B cell (primary cell): ENCODE data around the gene FSIP1. TPM values are rescaled to one million over a fixed set of nuclear protein-coding genes. Genes with fewer than 3 reads are reported as not detected.

Source experiments
- ATAC-seq: fragments of 200-7000 bp; cut with Tn5 transposase; one replicate; pipeline ENCODE4 v1.10.0; 2021; ENCODE audit warnings: low read depth, mild to moderate bottlenecking, moderate number of reproducible peaks, moderate library complexity
- CTCF ChIA-PET: fragments of 350-600 bp; sonication (Branson Sonifier 250); formaldehyde crosslinking; loops from one replicate; lab custom pipeline; 2021; ENCODE audit warnings: antibody characterized with exemption, inconsistent platforms; lab: Charles Lee
- POLR2A ChIA-PET: fragments of 350-600 bp; sonication (Branson Sonifier 250); formaldehyde crosslinking; loops from one replicate; lab custom pipeline; 2021; ENCODE audit warnings: antibody characterized with exemption; lab: Charles Lee
- DNase-seq: peaks from one replicate; pipeline ENCODE4 v3.0.0; 2013
- H2AFZ ChIP-seq: 2 replicates; pipeline ENCODE4 v1.6.1; 2012; ENCODE audit warnings: mild to moderate bottlenecking, low read depth, low read length; ENCODE audit not compliant: insufficient read depth, poor library complexity, severe bottlenecking
- H3K27ac ChIP-seq, 2 donors: 1 replicate in 1 of 2; 2 replicates in 1 of 2; pipeline ENCODE4 v1.5.1; 2012 to 2013; ENCODE audit warnings: low read length in 2 of 2, mild to moderate bottlenecking in 2 of 2, moderate library complexity in 1 of 2
- H3K27me3 ChIP-seq, 4 experiments: fragments of 200-600 bp in 1 of 4; sonication (generic) in 1 of 4; replicated peaks in 1 of 4; 1 replicate in 2 of 4; 2 replicates in 2 of 4; pipeline versions ENCODE4 v1.6.1 to v1.7.0; 2013 to 2016; ENCODE audit warnings: low read length in 3 of 4, mild to moderate bottlenecking in 2 of 4, mixed read lengths in 1 of 4, moderate library complexity in 1 of 4; ENCODE audit not compliant: insufficient read depth in 4 of 4, control insufficient read depth in 3 of 4; ENCODE audit errors: control extremely low read depth in 1 of 4
- H3K36me3 ChIP-seq, 2 experiments: replicated peaks in 1 of 2; 1 replicate in 1 of 2; 2 replicates in 1 of 2; pipeline versions ENCODE4 v1.6.1 to v1.7.1; 2013; ENCODE audit warnings: low read length in 1 of 2; ENCODE audit not compliant: insufficient read depth in 2 of 2, control insufficient read depth in 1 of 2; ENCODE audit errors: control extremely low read depth in 1 of 2, extremely low read depth in 1 of 2
- H3K4me1 ChIP-seq, 2 donors: fragments of 200-600 bp in 1 of 2; sonication (generic) in 1 of 2; 1 replicate in 1 of 2; 2 replicates in 1 of 2; pipeline versions ENCODE4 v1.5.1 to v1.6.1; 2013 to 2017; ENCODE audit warnings: low read length in 2 of 2; ENCODE audit not compliant: control insufficient read depth in 2 of 2, insufficient read depth in 2 of 2
- H3K4me2 ChIP-seq: replicated peaks from 2 replicates; pipeline ENCODE3; 2012; ENCODE audit warnings: mild to moderate bottlenecking, low read depth, low read length; ENCODE audit not compliant: poor library complexity, severe bottlenecking
- H3K4me3 ChIP-seq, 5 experiments: fragments of 200-600 bp in 1 of 5; sonication (generic) in 1 of 5; 1 replicate in 3 of 5; 2 replicates in 2 of 5; pipeline versions ENCODE4 v1.5.1 to v1.7.0; 2011 to 2016; ENCODE audit warnings: low read length in 4 of 5, mild to moderate bottlenecking in 4 of 5, low read depth in 2 of 5, control low read depth in 1 of 5, moderate library complexity in 1 of 5; ENCODE audit not compliant: insufficient read depth in 1 of 5; ENCODE audit errors: control extremely low read depth in 1 of 5, extremely low read depth in 1 of 5
- H3K79me2 ChIP-seq: fragments of 200-600 bp; sonication (generic); one replicate; pipeline ENCODE4 v1.6.0; 2016; ENCODE audit warnings: low read length; ENCODE audit not compliant: control insufficient read depth, insufficient read depth
- H3K9ac ChIP-seq: fragments of 200-600 bp; sonication (generic); 2 replicates; pipeline ENCODE4 v1.6.1; 2017; ENCODE audit warnings: mild to moderate bottlenecking, low read length, moderate library complexity
- H3K9me3 ChIP-seq, 3 donors: one replicate each; pipeline versions ENCODE4 v1.6.1 to v1.7.1; 2013; ENCODE audit warnings: low read length in 2 of 3; ENCODE audit not compliant: control insufficient read depth in 2 of 3, insufficient read depth in 1 of 3; ENCODE audit errors: control extremely low read depth in 1 of 3
- H4K20me1 ChIP-seq: 2 replicates; pipeline ENCODE4 v1.6.0; 2012; ENCODE audit warnings: mild to moderate bottlenecking, low read length; ENCODE audit not compliant: insufficient read depth, control insufficient read depth, poor library complexity, severe bottlenecking
- H3K27ac Mint-ChIP-seq: one replicate; pipeline ENCODE4 v1.8.0; 2021; ENCODE audit warnings: mixed read lengths
- H3K27me3 Mint-ChIP-seq: one replicate; pipeline ENCODE4 v1.8.0; 2021; ENCODE audit warnings: mixed read lengths
- H3K4me1 Mint-ChIP-seq: one replicate; pipeline ENCODE4 v1.8.0; 2021; ENCODE audit warnings: mixed read lengths
- H3K4me3 Mint-ChIP-seq: one replicate; pipeline ENCODE4 v1.8.0; 2021; ENCODE audit warnings: mixed read lengths
- H3K9me3 Mint-ChIP-seq: one replicate; pipeline ENCODE4 v1.8.0; 2022; ENCODE audit warnings: mixed read lengths; ENCODE audit not compliant: insufficient read depth
- CTCF ChIP-seq: fragments of 200-600 bp; IDR thresholded peaks from one replicate; pipeline ENCODE4 v1.8.0; 2022; ENCODE audit warnings: antibody characterized with exemption, mild to moderate bottlenecking
- EZH2 ChIP-seq: IDR thresholded peaks from 2 replicates; pipeline ENCODE4 v1.6.1; 2012; ENCODE audit warnings: borderline replicate concordance, low read depth, mild to moderate bottlenecking, moderate library complexity, low read length; ENCODE audit not compliant: insufficient read depth, poor library complexity, severe bottlenecking
- WGBS: methylation state at CpG from one replicate; pipeline ENCODE4 v1.1.5; 2013; ENCODE audit warnings: missing lambda C conversion rate; ENCODE audit not compliant: insufficient coverage; 5-methylcytosine and 5-hydroxymethylcytosine counted together
- intact Hi-C: fragments of 100-400 bp; cut with micrococcal nuclease; formaldehyde crosslinking; loops from one replicate; pipeline ENCODE4 v1.10.0; 2022
- polyA plus RNA-seq: library from polyadenylated mRNA; depleted of rRNA; stranded (reverse); fragments of >200 nt; gene quantifications from 2 replicates; pipeline ENCODE4 v1.2.3, GENCODE V29; 2012
- total RNA-seq, 2 donors: library from RNA; stranded (reverse); fragments of 120-200 nt in 1 of 2; gene quantifications; 1 replicate in 1 of 2; 2 replicates in 1 of 2; pipeline versions ENCODE4 v1.2.3 to v1.2.4, GENCODE V29; 2013 to 2022

The FSIP1 gene
- total and polyA plus RNA-seq, 2 donors (not counting 1 experiment from before 2014, with no cell fraction given), result 0.19 to 0.49 TPM

DNA sequence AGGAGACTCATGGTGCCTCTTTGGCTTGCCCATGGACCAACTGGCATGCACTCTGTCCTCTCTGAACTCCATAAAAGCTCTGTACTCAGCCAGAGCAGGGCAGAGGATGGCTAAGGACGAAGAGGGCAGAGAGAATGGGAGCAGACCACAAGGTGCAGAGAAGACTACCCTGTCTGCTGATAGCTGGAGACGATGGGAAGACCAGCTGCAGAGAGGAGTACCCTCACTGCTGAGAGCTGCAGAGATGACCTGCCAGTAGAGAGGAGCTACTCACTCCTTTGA is 136.7 kb downstream of the FSIP1 start:
- 56% methylated on average over 2 of the region's 2 CpGs for WGBS
- no peak for ATAC-seq
- no peaks in the 10 kb centered on the region for H3K4me1 ChIP-seq
- Mint-ChIP-seq H3K9me3 (no peaks in the 10 kb centered on the region), H3K4me3 (no peak overlapping the region), H3K27me3 (peaks cover 5% of the 10 kb centered on the region), H3K27ac (no peak overlapping the region), H3K4me1 (no peaks in the 10 kb centered on the region)
- H3K79me2 ChIP-seq, result no peaks in the 10 kb centered on the region
- TF ChIP-seq CTCF (no peak), EZH2 (no peak)
- H3K27ac ChIP-seq, result no peak overlapping the region
- no peaks in the 10 kb centered on the region for H3K36me3 ChIP-seq
- H3K9ac ChIP-seq, result no peak overlapping the region
- H3K4me3 ChIP-seq, result no peak overlapping the region
- ChIA-PET CTCF (no interaction called here), POLR2A (no interaction called here)
- intact Hi-C loops, result no loop called here
- no peaks in the 10 kb centered on the region for H3K27me3 ChIP-seq
- no peak overlapping the region for H3K4me2 ChIP-seq
- no peak overlapping the region for H2AFZ ChIP-seq
- DNase-seq, result no peak
- H4K20me1 ChIP-seq, result no peaks in the 10 kb centered on the region
- H3K9me3 ChIP-seq, result no peaks in the 10 kb centered on the region

DNA sequence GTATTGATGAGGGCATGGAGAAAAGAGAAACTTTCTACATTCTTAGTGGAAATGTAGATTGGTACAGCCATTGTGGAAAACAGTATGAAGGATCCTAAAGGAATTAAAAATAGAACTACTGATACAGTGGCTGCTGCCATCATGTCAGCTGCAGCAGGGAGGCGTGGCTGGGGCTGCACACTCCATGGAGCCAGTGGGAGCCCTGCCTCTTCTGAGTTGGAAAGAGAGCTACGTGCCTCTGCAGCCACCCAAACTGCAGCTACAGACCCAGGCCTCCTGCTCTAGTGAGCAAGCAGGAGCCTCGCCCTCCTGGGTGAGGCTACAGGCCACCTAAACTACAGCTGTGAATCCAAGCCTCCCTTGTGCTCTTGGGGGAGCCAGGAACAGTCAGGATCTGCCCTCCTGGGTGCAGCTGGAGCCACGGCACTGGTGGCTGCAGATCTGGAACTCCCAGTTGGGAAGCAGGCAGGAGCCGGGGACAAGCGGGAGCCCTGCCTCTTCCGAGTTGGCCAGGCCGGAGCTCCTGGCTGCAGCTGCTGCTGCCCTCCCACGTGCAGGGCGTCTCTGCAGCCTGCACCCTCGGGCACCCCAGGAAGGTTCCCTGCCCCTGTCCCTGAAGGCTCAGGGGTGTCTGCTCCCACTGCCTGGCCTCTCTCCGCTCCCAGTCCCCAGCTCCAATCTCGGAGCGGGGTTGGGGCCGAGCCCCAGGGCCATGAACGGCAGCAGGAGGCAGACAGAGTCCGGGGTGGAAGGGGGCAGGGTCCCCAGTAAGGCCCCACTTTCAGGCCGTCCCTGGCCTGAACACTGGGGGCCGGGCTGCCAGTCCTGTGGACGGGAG is 137.3 kb downstream of the FSIP1 start:
- no peaks in the 10 kb centered on the region for H3K4me1 ChIP-seq
- H3K9ac ChIP-seq, result no peak overlapping the region
- DNase-seq (no peak), ATAC-seq (no peak)
- no peak overlapping the region for H3K27ac ChIP-seq
- Mint-ChIP-seq H3K4me1 (no peaks in the 10 kb centered on the region), H3K27me3 (peaks cover 11% of the 10 kb centered on the region), H3K27ac (no peak overlapping the region), H3K4me3 (no peak overlapping the region), H3K9me3 (no peaks in the 10 kb centered on the region)
- CTCF ChIA-PET, result no interaction called here
- no peak overlapping the region for H3K4me2 ChIP-seq
- POLR2A ChIA-PET, result no interaction called here
- H3K79me2 ChIP-seq, result no peaks in the 10 kb centered on the region
- no peak overlapping the region for H3K4me3 ChIP-seq
- H4K20me1 ChIP-seq, result no peaks in the 10 kb centered on the region
- no peak for TF ChIP-seq EZH2
- no peak for TF ChIP-seq CTCF
- H3K36me3 ChIP-seq, result no peaks in the 10 kb centered on the region
- no peaks in the 10 kb centered on the region for H3K9me3 ChIP-seq
- no peak overlapping the region for H2AFZ ChIP-seq
- 90% methylated on average over 18 of the region's 20 CpGs for WGBS
- no peaks in the 10 kb centered on the region for H3K27me3 ChIP-seq
- intact Hi-C loops, result no loop called here
